Measurements from ENCODE around the gene BPHL.
"Not testable (repeated sequence)": the region's sequence is repeated elsewhere in the genome, so short reads cannot be mapped to it uniquely, and the experiment has no call there.

Gene BPHL

DNA sequence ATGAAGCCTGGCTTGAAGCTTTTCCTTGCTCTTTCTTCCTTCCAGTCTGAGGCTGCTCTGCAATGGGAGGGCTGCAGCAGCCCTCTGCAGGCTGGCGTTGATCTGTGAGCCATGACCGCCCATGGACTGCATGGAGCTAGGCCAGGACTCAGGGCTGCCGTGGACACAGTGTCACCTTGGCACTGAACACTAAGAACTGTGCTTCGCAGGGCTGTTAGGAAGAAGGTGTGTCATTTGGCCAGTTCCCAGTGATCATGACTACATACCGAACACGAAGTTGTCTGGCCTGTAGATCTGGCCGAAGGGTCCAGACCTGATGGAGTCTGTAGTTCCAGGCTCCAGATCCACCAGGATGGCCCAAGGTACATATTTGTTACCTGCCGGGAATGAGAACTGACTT lies 60.2 kb downstream of the BPHL start:
- not testable (repeated sequence) for DNase-seq

DNA sequence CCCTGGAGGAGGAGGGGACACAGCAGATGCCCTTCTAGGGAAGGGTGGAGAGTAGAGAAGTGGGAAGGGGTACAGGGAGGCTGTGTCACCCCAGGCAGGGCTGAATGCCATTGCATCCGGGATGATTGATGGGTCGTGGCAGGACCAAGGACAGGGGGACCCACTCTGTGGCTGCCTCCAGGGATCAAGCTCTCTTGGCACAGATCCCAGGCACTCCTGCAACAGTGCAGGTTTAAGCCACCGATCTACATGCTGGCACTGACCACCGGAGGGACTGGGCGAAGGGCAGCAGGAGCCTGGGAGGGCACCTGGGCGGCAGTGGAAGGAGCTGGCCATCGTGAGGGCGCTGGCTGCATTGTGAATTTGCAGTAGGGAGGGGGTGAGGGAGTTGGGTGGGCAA lies 61.4 kb downstream of the BPHL start:
- DNase-seq, result not testable (repeated sequence)

DNA sequence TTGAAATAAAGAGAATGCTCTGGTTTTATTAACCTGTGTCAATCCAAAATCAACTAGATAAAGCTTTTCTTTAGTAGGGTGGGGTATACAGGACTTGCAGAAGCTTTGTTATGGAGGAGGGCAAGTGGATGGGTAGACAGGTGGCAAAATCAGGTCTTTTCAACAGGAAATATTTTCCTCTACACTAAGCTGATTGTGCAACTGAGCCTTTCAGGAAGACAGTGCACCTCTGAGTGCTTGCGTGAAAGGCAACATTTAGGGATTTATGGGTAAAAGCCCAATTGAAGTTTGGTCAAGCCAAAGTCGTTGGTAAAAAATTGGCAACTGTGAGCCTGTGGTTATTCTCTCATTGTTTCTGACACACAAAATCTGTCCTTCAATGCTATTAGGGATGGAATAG lies 62.6 kb downstream of the BPHL start:
- DNase-seq, result no peak

DNA sequence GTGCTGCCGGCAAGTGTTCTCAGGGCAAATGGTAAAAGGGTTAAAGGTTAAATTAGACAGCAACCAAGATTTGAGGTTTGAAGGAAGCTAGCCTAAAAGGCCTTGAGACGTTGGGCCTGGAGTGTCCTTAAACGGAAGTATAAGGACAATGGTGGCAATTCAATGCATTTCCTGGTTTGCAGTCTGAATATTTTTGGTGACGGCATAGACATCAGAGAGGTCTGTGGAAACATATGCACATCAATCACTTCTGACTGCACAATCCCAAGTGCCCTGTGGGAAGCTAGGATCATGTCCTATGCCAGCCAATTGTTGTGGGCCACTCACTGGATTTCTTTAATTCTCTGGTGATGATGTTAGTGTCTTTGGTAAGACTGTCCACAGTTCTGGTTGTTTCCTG lies 64.6 kb downstream of the BPHL start:
- DNase-seq, result no peak

DNA sequence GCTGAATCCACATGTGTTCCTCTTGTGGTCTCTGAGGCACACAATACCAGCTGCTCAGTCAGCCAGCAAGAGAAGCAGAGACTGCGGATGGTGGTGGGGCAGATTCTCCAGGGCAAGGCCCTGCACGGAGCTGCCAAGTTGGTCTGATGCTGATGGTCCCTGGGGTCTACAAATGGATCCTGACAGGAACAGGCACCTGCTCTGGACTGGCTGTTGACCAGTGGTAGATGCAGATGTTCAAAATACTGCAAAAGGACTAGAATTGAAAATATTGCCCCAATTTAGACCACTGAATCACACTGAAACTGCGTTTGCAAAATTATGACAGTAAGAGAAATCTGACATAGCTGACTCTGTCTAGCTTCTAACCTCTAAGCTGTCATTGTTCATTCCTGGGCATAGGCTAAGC lies 68.5 kb downstream of the BPHL start:
- no peak for DNase-seq

DNA sequence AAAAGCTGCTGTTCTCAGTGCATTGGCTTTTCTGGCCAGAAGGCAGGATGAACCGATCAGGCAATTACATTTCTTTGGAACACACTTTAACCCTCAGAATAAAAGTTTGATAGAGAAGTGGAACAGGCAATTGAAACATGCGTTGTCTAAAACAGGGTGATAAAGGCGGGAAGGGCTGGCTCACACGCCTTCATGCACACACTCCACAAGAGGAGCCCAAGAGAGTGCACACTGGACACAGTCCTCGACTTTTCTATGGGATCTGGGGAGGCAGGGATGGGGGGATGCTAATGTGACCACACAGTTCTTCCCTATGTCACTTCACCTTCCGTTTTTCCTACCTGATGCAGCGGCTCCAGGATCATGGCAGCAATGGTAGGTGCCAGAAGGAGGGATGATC lies 69.8 kb downstream of the BPHL start:
- no peak for DNase-seq

DNA sequence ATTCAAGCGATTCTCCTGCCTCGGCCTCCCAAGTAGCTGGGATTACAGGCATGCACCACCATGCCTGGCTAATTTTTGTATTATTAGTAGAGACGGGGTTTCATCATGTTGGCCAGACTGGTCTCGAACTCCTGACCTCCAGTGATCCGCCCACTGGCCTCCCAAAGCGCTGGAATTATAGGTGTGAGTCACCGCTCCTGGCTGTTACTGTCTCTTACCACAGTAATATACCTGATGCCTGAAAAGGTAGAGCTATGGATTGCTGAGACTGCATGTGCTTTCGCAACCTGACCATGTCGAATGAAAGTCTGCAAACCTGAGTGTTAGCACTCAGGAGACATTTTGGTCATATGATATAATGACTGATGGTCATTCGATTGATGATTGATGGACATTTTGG lies 70.7 kb downstream of the BPHL start:
- DNase-seq, result not testable (repeated sequence)

DNA sequence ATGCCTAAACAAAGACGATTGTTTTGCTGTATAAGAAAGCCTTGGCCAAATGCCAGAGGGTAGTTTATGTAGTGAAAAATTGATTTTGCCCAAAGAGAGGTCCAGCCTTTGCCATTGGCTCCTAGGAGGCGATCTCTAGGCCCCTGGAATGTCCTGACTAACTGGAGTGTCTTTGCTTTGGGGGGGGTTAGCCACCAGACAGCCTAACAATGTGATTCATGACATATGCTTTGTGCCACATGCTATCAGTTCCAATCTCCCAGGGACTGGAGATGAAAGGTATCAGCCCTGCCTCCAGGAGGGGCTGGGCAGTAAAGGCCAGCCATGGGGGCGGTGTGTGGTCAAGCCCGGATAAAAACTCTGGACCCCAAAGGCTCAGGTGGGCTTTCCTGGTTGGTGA lies 71.5 kb downstream of the BPHL start:
- no peak for DNase-seq

DNA sequence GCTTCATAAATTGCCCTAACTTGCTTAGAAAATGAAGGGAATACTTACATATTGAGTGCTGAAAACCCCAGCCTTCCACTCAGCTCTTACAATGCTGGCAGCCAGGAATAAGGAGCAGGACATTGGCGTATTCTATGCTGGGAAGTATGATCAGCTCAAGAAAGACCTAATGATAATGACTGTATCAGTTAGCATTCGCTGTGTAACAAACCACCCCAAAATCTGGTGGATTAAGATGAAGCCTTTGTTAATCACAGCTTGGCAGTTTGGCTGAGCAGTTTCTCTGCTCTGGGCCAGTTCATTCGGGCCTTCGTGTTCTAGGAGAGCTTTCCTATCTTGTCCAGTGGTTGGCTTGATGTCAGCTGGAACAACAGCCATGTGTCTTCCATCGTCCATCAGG lies 72.3 kb downstream of the BPHL start:
- DNase-seq, result no peak

DNA sequence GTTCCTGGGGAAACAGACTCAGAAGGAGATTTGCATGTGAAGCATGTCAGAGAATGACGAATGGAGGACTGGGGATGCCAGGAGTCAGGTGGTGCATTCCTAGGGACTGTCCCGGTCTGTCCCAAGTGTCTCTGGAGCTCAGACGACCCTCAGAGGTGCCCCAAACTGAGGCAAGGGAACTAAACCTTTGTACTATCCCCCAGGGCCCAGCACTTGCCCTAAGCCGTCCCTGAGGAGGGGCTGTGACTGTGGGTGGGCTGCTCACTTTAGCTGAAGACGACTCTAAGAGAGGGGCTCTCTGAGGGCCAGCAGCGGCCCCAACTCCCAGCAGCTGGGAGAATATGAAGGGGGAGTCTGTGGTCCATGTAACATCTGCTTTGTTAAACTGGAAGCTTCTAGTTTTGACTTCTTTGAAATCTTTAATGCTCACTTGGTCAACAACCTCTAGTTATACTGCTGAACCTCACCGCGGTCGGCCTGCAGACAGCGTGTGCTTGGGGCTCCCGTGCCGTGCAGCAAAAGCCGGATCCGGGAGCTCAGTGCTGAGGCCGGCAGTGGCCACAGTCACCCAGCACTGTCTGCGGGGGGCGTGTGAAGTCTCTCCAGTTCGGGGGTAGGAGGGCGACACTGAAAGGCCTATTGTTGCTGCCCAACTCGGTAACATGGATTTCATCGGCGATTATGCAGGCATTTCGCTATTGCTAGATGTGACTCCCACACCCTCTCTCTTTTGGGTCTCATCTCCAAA lies 74.8 kb downstream of the BPHL start:
- DNase-seq, result peak in 15 of 51 donors; percentile 6 to 72 (median 17)

DNA sequence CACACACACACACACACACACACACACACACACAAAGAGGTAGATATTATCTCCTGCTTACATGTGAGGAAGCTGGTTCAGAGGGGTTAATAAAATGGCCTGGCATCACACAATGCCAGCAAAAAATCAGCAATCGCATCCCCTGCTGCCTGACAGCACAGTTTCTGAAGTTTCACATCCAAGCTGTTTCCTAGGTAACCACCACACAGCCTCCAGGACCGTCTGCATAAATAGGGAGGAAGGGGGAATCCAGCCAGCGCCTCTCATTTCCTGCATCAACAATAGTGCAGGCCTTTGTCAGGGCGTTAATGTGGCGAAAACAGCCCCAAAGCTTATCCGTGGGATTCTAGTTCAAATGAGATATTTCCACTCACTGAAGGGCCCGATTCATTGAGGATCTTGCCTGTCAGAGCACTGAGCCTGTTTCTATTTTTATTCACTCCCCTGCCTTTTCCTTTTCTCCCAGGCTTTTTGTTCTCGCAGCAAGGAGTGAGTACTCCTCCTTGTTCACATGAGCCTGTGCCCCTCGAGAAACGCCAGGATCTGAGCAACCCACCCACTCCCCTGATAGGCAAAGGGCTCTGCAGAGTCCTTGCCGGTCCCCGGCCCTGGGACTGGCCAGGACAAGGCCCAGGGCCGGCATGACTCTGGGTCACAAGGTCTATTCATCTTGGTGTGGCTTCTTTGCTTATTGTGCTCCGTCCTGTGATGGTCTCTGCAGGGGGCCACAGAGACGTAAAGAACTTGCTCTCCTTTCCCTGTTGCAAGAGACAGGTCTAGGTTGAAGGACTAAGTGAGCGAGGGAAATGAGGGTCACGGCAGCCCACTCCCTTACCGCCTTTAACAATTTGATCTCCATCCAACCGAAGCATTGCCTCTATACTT lies 76.3 kb downstream of the BPHL start:
- DNase-seq, result peak in 44 of 51 donors; percentile 11 to 90 (median 63)

DNA sequence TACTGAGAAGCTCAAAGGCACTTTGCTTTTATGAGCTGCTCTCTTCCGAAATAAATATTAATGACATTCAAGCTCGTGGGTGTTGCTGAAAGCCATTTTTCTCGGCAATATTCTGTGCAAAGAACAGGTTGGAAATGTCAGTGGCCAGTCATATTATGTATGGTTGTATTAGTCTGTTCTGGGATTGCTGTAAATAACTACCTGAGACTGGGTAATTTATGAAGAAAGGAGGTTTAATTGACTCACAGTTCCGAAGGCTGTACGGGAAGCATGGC lies 76.8 kb downstream of the BPHL start:
- DNase-seq, result no peak

DNA sequence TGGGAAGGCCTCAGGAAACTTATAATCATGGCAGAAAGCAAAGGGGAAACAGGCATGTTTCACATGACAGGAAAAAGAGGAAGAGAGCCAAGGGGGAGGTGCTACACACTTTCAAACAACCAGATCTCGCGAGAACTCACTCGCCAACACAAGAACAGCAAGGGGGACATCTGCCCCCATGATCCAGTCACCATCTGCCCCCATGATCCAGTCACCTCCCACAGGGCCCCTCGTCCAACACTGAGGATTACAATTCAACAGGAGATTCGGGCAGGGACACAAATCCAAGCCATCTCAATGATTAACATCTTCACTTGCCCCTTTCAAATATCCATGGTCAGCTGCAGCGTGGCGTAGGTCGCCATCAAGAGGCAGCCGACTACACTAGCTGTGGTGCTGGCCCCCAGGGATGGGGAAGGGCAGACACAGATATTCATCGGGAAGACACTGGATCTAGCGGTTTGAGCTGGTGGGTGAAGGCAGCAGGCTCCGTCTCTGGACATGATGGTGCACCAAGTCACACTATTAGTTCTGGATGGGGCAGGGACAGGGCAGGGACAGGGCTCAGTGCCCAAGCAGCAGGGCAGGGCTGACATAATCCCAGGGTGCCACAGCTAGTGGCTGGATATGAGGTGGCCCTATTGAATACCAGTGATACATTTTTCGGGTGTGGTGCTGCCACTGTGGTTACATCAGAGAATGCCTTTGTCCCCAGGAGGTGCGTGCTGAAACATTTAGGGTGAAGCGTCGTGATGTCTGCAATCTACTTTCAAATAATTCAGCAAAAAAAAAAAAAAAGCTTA lies 77.4 kb downstream of the BPHL start:
- DNase-seq, result peak in 33 of 51 donors; percentile 9 to 69 (median 39)

DNA sequence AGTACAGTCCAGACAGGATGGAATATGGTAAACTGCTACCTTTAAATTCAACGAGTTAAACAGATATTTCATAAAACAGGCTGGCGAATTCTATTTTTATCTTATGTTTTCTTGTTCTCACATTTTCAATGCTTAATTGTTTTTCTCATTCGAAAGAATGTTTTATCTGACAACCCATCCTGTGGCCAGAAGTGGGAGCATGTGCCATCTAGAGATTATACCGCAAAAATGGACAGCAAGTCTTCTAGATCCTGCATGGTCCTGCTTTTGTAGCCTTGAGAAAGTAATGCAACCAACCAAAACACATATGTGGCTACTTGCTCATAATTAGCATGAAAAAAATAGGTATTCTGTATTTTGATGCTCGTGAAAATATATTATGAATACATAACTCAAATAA lies 78.3 kb downstream of the BPHL start:
- DNase-seq, result no peak

DNA sequence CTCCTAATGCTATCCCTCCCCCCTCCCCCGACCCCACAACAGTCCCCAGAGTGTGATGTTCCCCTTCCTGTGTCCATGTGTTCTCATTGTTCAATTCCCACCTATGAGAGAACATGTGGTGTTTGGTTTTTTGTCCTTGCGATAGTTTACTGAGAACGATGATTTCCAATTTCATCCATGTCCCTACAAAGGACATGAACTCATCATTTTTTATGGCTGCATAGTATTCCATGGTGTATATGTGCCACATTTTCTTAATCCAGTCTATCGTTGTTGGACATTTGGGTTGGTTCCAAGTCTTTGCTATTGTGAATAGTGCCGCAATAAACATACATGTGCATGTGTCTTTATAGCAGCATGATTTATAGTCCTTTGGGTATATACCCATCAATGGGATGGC lies 79.2 kb downstream of the BPHL start:
- not testable (repeated sequence) for DNase-seq

DNA sequence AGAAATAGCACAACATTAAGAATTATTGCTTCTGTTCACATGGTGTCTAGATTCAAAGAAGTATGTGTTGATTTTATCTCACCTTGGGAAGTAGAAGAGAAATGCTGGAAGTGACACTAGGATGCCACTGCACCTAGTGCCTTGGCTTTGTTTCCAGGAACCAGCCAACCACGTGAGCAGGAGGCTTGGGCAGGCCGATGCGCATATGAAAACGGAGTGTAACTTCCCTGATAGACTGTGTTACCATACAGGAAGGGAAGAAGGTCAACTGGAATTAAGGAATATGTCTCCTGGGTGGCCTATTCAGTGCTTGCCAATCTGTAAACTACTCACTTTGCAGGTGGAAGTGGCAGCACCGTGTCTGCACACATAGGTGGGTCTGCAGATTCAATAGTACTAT lies 80.9 kb downstream of the BPHL start:
- no peak for DNase-seq

DNA sequence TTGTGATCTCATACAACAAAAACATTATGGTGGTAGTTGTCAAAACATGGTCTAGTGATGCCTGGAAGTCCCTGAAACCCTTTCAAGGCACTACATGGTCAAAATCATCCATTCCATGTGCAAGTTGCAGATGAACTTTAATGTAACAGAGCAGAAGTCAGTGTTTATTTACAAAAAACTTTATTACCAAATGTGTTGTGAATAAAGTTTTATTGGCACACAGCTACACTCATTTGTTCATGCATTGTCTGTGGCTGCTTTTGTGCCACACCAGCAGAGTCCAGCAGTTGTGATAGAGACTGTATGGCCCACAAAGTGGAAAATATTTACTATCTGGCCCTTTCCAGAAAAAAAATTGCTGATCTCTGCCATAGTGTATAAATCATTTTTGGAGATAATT lies 82.2 kb downstream of the BPHL start:
- no peak for DNase-seq

DNA sequence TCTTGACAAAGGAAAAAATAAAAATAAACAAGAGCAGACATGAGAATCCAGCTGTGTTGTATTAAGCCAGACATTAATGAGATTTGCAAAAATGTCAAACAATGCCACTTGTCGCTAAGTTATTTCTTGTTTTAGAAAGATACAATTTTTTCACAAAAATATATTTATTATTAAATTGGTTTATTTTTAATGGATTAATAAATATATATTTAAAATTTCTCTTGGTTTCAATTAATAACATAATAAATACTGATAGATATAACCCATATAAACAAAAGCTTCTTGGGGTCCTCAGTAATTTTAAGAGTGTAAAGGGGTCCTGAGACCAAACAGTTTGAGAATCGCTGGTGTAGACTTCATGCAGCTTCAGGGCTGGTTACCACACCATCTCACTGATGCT lies 82.9 kb downstream of the BPHL start:
- no peak for DNase-seq

All from hypothalamus (tissue), 51 donors.